ENCODE data around the gene RGS3. TPM values are rescaled to one million over a fixed set of nuclear protein-coding genes. Genes with fewer than 3 reads are reported as not detected.

The RGS3 gene
- total and polyA plus RNA-seq, 7 donors: 26.9 to 50.7 (median 38.3) TPM

GRCh38 chr9:113579283-113580040 is 115.9 kb downstream of the RGS3 start:
- peak overlapping the region; percentile 73 to 85 (median 84) for H3K27ac ChIP-seq
- TF ChIP-seq CTCF (IDR thresholded peaks at IDR 0.05) (no peak), POLR2AphosphoS5 (IDR thresholded peaks at IDR 0.05) (peak in 1 of 4 donors; percentile 39), EP300 (IDR thresholded peaks at IDR 0.05) (no peak)

GRCh38 chr9:113580041-113580953 is 116.8 kb downstream of the RGS3 start:
- intact Hi-C loops (cut with DNase I): loop anchor here (10.0 kb wide), 1 partner anchor 235 kb away; the partner anchor contains the start of genes BSPRY and WDR31
- 33 to 44% methylated on average over 12 of the region's 12 CpGs for WGBS, 2 donors
- H3K36me3 ChIP-seq: peaks cover 8 to 20% (median 12%) of the 10 kb centered on the region in 4 donors

More at GRCh38 chr9:113579283-113580040, 115.9 kb downstream of the RGS3 start:
- no peak overlapping the region for H3K4me3 ChIP-seq
- intact Hi-C loops (cut with DNase I): loop anchor here (10.0 kb wide), 1 partner anchor 235 kb away; the partner anchor contains the start of genes BSPRY and WDR31
- H3K27me3 ChIP-seq: no peaks in the 10 kb centered on the region
- WGBS, 2 donors: 53 to 59% methylated on average over 5 of the region's 5 CpGs
- peak; percentile 81 for DNase-seq
- peaks cover 0 to 59% (median 51%) of the 10 kb centered on the region in 4 donors for H3K4me1 ChIP-seq
- H3K36me3 ChIP-seq: peaks cover 8 to 13% (median 10%) of the 10 kb centered on the region in 4 donors
- no peaks in the 10 kb centered on the region for H3K9me3 ChIP-seq

GRCh38 chr9:113580954-113581311 is 117.4 kb downstream of the RGS3 start:
- peaks cover 0 to 59% (median 51%) of the 10 kb centered on the region in 4 donors for H3K4me1 ChIP-seq
- intact Hi-C loops (cut with DNase I): loop anchor here (10.0 kb wide), 1 partner anchor 236 kb away; the partner anchor contains the start of genes BSPRY and WDR31
- TF ChIP-seq POLR2AphosphoS5 (IDR thresholded peaks at IDR 0.05): no peak
- TF ChIP-seq POLR2A (IDR thresholded peaks at IDR 0.05): no peak
- TF ChIP-seq EP300 (IDR thresholded peaks at IDR 0.05): no peak
- no peak for TF ChIP-seq CTCF (IDR thresholded peaks at IDR 0.05)
- H3K9me3 ChIP-seq: no peaks in the 10 kb centered on the region
- H3K27ac ChIP-seq: peak overlapping the region; percentile 73 to 85 (median 84)
- H3K27me3 ChIP-seq: no peaks in the 10 kb centered on the region
- 21 to 36% methylated on average over 4 of the region's 4 CpGs for WGBS, 2 donors
- H3K4me3 ChIP-seq: peak overlapping the region in 1 of 4 donors; percentile 30
- H3K36me3 ChIP-seq: peaks cover 8 to 24% (median 12%) of the 10 kb centered on the region in 4 donors
- DNase-seq: no peak

More at GRCh38 chr9:113580041-113580953, 116.8 kb downstream of the RGS3 start:
- no peak overlapping the region for H3K4me3 ChIP-seq
- H3K27me3 ChIP-seq: no peaks in the 10 kb centered on the region
- TF ChIP-seq CTCF (IDR thresholded peaks at IDR 0.05) (no peak), POLR2A (IDR thresholded peaks at IDR 0.05) (no peak), POLR2AphosphoS5 (IDR thresholded peaks at IDR 0.05) (peak in 1 of 4 donors; percentile 23), EP300 (IDR thresholded peaks at IDR 0.05) (no peak)
- DNase-seq: peak; percentile 84
- peak overlapping the region; percentile 73 to 85 (median 84) for H3K27ac ChIP-seq
- H3K9me3 ChIP-seq: no peaks in the 10 kb centered on the region
- H3K4me1 ChIP-seq: peaks cover 0 to 59% (median 51%) of the 10 kb centered on the region in 4 donors

- 35 to 37% methylated on average over 17 of the region's 17 CpGs for WGBS, 2 donors
- peak; percentile 91 for DNase-seq
- Histone ChIP-seq H3K4me3 (peak overlapping the region in 3 of 4 donors; percentile 13 to 32 (median 30)), H3K27ac (peak overlapping the region; percentile 73 to 85 (median 84)), H3K36me3 (peaks cover 8 to 24% (median 12%) of the 10 kb centered on the region in 4 donors), H3K4me1 (peaks cover 0 to 59% (median 51%) of the 10 kb centered on the region in 4 donors), H3K27me3 (no peaks in the 10 kb centered on the region), H3K9me3 (no peaks in the 10 kb centered on the region)
- TF ChIP-seq POLR2AphosphoS5 (IDR thresholded peaks at IDR 0.05): peak; percentile 34 to 71 (median 67)
- peak in 3 of 4 experiments; percentile 14 to 38 (median 19) for TF ChIP-seq CTCF (IDR thresholded peaks at IDR 0.05)
- TF ChIP-seq POLR2A (IDR thresholded peaks at IDR 0.05): no peak
- intact Hi-C loops (cut with DNase I): loop anchor here (2.0 to 10.0 kb wide), 2 partner anchors 133 to 237 kb away; partner anchors contain the start of genes BSPRY and WDR31
Measured at GRCh38 chr9:113581865-113582697, 118.6 kb downstream of the RGS3 start.

All from sigmoid colon (tissue), 7 donors.